Measurements from ENCODE around the gene ZNF516. TPM values are rescaled to one million over a fixed set of nuclear protein-coding genes. Genes with fewer than 3 reads are reported as not detected.

ZNF516 gene
- total and polyA plus RNA-seq, 10 of the 15 experiments (the other 5 are each of a cell fraction or from before 2014, with no cell fraction given): 2.0 to 32.0 (median 8.3) TPM

DNA sequence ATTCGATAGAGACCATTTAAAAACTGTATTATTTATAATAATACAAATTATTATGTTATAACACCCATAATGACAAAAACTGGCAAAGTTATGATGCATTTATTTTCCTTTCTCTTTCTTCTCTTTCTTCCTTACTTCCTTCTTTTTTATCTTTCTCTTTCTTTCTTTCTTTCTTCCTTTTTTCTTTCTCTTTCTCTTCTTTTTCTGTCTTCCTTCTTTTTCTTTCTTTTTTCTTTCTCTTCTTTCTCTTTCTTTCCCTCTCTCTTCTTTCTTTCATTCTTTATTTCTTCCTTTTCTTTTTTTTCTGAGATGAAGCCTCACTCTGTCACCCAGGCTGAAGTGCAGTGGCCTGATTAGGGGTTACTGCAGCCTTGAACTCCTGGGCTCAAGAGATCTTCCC, 27.5 kb upstream of the ZNF516 start (continued):
- TF ChIP-seq, protein P1, sequence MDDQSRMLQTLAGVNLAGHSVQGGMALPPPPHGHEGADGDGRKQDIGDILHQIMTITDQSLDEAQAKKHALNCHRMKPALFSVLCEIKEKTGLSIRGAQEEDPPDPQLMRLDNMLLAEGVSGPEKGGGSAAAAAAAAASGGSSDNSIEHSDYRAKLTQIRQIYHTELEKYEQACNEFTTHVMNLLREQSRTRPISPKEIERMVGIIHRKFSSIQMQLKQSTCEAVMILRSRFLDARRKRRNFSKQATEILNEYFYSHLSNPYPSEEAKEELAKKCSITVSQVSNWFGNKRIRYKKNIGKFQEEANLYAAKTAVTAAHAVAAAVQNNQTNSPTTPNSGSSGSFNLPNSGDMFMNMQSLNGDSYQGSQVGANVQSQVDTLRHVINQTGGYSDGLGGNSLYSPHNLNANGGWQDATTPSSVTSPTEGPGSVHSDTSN (IDR thresholded peaks at IDR 0.05; ENCODE audit: insufficient replicate concordance, low read depth, low read length): no peak
- TF ChIP-seq ZNF384 (IDR thresholded peaks at IDR 0.05; ENCODE audit: borderline replicate concordance, low read depth, low read length): no peak

DNA sequence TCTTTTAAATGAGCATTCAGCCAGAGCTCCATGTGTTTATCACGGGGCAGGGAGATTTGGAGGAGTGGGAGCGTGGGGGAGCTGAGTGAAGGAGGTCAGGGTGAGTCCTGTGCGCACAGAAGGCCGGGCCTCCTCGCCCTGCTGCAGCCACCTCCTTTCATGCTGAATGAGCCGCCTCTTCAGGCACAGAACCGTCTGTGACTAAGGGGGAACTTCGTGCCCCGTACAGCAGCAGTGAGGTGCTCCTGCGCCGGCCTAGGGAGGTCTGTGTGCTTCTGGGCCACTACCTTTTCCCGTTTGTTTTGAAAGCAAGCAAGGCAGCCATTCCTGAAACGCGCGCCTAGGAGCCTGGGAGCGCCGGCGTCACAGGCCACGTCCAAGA, 27.1 kb upstream of the ZNF516 start:
- BruUV-seq (replicated peaks): no TSS peak
- RAD21 ChIA-PET (ENCODE audit: unreplicated experiment): no interaction called here
- intact Hi-C loops (cut with micrococcal nuclease; ENCODE audit: unreplicated experiment): no loop called here
- Histone ChIP-seq H3K9ac (ENCODE audit: control insufficient read depth, insufficient read depth, low read length) (no peak overlapping the region), H3K36me3 (ENCODE audit: control insufficient read depth in 2 of 2, insufficient read depth in 2 of 2, low read length in 1 of 2) (no peaks in the 10 kb centered on the region), H2AFZ (ENCODE audit: control insufficient read depth, low read depth, low read length) (no peak overlapping the region), H3K27me3 (replicated peaks in 1 of 2; ENCODE audit: control insufficient read depth in 2 of 2, insufficient read depth in 2 of 2, low read length in 1 of 2) (no peaks in the 10 kb centered on the region; a peak in 1 of 4 replicates), H3K79me2 (ENCODE audit: control insufficient read depth, insufficient read depth, low read length) (no peaks in the 10 kb centered on the region), H3K9me3 (replicated peaks; ENCODE audit: control insufficient read depth, insufficient read depth, low read length) (no peaks in the 10 kb centered on the region), H4K20me1 (ENCODE audit: control insufficient read depth, insufficient read depth) (no peaks in the 10 kb centered on the region), H3K27ac (ENCODE audit: control insufficient read depth, insufficient read depth) (no peak overlapping the region), H3K4me2 (ENCODE audit: control insufficient read depth, insufficient read depth) (no peak overlapping the region), H3K4me1 (ENCODE audit: control insufficient read depth, insufficient read depth, low read length) (peaks cover 9% of the 10 kb centered on the region), H3K4me3 (no peak overlapping the region)
- in situ Hi-C loops (cut with MboI): no loop called here
- FAIRE-seq (no peak), DNase-seq (ENCODE audit: low read depth, low spot score) (no peak), ATAC-seq (no peak)
- POLR2A ChIA-PET: no interaction called here
- WGBS (ENCODE audit: insufficient coverage, insufficient replicate concordance, low lambda C conversion rate, missing lambda C conversion rate): 55% methylated on average over 19 of the region's 19 CpGs
- SMC1A ChIA-PET (ENCODE audit: uncharacterized antibody, unreplicated experiment): no interaction called here
- CTCF ChIA-PET: no interaction called here
- TF ChIP-seq ZNF384 (IDR thresholded peaks at IDR 0.05; ENCODE audit: borderline replicate concordance, low read depth, low read length): no peak
- TF ChIP-seq MXI1 (IDR thresholded peaks at IDR 0.05; ENCODE audit: low read depth, low read length): no peak
- TF ChIP-seq BCL11A (IDR thresholded peaks at IDR 0.05; ENCODE audit: low read depth, low read length): no peak
- TF ChIP-seq, protein P2, sequence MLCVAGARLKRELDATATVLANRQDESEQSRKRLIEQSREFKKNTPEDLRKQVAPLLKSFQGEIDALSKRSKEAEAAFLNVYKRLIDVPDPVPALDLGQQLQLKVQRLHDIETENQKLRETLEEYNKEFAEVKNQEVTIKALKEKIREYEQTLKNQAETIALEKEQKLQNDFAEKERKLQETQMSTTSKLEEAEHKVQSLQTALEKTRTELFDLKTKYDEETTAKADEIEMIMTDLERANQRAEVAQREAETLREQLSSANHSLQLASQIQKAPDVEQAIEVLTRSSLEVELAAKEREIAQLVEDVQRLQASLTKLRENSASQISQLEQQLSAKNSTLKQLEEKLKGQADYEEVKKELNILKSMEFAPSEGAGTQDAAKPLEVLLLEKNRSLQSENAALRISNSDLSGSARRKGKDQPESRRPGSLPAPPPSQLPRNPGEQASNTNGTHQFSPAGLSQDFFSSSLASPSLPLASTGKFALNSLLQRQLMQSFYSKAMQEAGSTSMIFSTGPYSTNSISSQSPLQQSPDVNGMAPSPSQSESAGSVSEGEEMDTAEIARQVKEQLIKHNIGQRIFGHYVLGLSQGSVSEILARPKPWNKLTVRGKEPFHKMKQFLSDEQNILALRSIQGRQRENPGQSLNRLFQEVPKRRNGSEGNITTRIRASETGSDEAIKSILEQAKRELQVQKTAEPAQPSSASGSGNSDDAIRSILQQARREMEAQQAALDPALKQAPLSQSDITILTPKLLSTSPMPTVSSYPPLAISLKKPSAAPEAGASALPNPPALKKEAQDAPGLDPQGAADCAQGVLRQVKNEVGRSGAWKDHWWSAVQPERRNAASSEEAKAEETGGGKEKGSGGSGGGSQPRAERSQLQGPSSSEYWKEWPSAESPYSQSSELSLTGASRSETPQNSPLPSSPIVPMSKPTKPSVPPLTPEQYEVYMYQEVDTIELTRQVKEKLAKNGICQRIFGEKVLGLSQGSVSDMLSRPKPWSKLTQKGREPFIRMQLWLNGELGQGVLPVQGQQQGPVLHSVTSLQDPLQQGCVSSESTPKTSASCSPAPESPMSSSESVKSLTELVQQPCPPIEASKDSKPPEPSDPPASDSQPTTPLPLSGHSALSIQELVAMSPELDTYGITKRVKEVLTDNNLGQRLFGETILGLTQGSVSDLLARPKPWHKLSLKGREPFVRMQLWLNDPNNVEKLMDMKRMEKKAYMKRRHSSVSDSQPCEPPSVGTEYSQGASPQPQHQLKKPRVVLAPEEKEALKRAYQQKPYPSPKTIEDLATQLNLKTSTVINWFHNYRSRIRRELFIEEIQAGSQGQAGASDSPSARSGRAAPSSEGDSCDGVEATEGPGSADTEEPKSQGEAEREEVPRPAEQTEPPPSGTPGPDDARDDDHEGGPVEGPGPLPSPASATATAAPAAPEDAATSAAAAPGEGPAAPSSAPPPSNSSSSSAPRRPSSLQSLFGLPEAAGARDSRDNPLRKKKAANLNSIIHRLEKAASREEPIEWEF (IDR thresholded peaks at IDR 0.05; ENCODE audit: insufficient replicate concordance, low read depth, low read length): no peak
- TF ChIP-seq, protein P3, sequence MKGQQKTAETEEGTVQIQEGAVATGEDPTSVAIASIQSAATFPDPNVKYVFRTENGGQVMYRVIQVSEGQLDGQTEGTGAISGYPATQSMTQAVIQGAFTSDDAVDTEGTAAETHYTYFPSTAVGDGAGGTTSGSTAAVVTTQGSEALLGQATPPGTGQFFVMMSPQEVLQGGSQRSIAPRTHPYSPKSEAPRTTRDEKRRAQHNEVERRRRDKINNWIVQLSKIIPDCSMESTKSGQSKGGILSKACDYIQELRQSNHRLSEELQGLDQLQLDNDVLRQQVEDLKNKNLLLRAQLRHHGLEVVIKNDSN (IDR thresholded peaks at IDR 0.05; ENCODE audit: borderline replicate concordance, extremely low read length, insufficient read depth, low read depth, low read length): no peak
- no peak for TF ChIP-seq SUZ12 (IDR thresholded peaks at IDR 0.05; ENCODE audit: unreplicated experiment)
- no peak for TF ChIP-seq TARDBP (IDR thresholded peaks at IDR 0.05; ENCODE audit: borderline replicate concordance)
- TF ChIP-seq, protein P4, sequence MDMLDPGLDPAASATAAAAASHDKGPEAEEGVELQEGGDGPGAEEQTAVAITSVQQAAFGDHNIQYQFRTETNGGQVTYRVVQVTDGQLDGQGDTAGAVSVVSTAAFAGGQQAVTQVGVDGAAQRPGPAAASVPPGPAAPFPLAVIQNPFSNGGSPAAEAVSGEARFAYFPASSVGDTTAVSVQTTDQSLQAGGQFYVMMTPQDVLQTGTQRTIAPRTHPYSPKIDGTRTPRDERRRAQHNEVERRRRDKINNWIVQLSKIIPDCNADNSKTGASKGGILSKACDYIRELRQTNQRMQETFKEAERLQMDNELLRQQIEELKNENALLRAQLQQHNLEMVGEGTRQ (IDR thresholded peaks at IDR 0.05; ENCODE audit: borderline replicate concordance, low read depth, low read length): no peak
- TF ChIP-seq, protein P5, sequence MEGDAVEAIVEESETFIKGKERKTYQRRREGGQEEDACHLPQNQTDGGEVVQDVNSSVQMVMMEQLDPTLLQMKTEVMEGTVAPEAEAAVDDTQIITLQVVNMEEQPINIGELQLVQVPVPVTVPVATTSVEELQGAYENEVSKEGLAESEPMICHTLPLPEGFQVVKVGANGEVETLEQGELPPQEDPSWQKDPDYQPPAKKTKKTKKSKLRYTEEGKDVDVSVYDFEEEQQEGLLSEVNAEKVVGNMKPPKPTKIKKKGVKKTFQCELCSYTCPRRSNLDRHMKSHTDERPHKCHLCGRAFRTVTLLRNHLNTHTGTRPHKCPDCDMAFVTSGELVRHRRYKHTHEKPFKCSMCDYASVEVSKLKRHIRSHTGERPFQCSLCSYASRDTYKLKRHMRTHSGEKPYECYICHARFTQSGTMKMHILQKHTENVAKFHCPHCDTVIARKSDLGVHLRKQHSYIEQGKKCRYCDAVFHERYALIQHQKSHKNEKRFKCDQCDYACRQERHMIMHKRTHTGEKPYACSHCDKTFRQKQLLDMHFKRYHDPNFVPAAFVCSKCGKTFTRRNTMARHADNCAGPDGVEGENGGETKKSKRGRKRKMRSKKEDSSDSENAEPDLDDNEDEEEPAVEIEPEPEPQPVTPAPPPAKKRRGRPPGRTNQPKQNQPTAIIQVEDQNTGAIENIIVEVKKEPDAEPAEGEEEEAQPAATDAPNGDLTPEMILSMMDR (IDR thresholded peaks at IDR 0.05 in 2 of 3, conservative IDR thresholded peaks at IDR 0.05 in 1 of 3; ENCODE audit: control insufficient read depth in 2 of 3, extremely low read depth in 1 of 3, insufficient read depth in 1 of 3, low read depth in 3 of 3, low read length in 3 of 3): no peak
- no peak for TF ChIP-seq DPF2 (IDR thresholded peaks at IDR 0.05)
- no peak for TF ChIP-seq KLF5 (IDR thresholded peaks at IDR 0.05; ENCODE audit: partially characterized antibody)

Measured in GM12878 (cell line).